HFFc6 (cell line): ENCODE data around the gene ARMC9. TPM values are rescaled to one million over a fixed set of nuclear protein-coding genes. Genes with fewer than 3 reads are reported as not detected.
"Not testable (repeated sequence)": the region's sequence is repeated elsewhere in the genome, so short reads cannot be mapped to it uniquely, and the experiment has no call there.

Experiments
- DNase-seq: peaks from one replicate; pipeline ENCODE4 v3.0.0-alpha.2; 2018
- H3K27ac Mint-ChIP-seq: 2 replicates; pipeline ENCODE4 v1.8.0; 2020; ENCODE audit warnings: mild to moderate bottlenecking, mixed read lengths
- H3K27me3 Mint-ChIP-seq: 2 replicates; pipeline ENCODE4 v1.8.0; 2021; ENCODE audit warnings: mild to moderate bottlenecking, moderate library complexity, mixed read lengths; ENCODE audit not compliant: insufficient read depth
- H3K36me3 Mint-ChIP-seq: 2 replicates; pipeline ENCODE4 v1.8.0; 2021; ENCODE audit warnings: low read depth, mixed read lengths
- H3K4me1 Mint-ChIP-seq: 2 replicates; pipeline ENCODE4 v1.8.0; 2020; ENCODE audit warnings: low read depth, mixed read lengths
- H3K4me3 Mint-ChIP-seq: 2 replicates; pipeline ENCODE4 v1.8.0; 2020; ENCODE audit warnings: mild to moderate bottlenecking, moderate library complexity, mixed read lengths
- H3K9me3 Mint-ChIP-seq: 2 replicates; pipeline ENCODE4 v1.8.0; 2020; ENCODE audit warnings: mild to moderate bottlenecking, mixed read lengths
- CTCF ChIP-seq: fragments of 200-600 bp; sonication (generic); IDR thresholded peaks from 2 replicates; pipeline ENCODE4 v1.5.0; 2021; ENCODE audit warnings: antibody characterized with exemption, mild to moderate bottlenecking
- total RNA-seq, 6 experiments: library from RNA; stranded (reverse); fragmentation: NEBNext Ultra II Directional; extraction: Animal tissue kit (Norgen Biotek cat#: 25700); gene quantifications; 2 replicates in 1 of 6; 3 replicates in 5 of 6; pipeline ENCODE4 v1.2.3, GENCODE V29; 2021

ARMC9 gene
- total RNA-seq, 6 experiments from 2014 or later: 49.3 to 93.2 (median 55.7) TPM

- H3K4me3 Mint-ChIP-seq: no peak overlapping the region
- DNase-seq: no peak
- H3K9me3 Mint-ChIP-seq: no peaks in the 10 kb centered on the region
- TF ChIP-seq CTCF: peak; percentile 42; the same call in 1 of the 2 replicates
- peaks cover 20% of the 10 kb centered on the region for H3K36me3 Mint-ChIP-seq
- H3K4me1 Mint-ChIP-seq: peaks cover 6% of the 10 kb centered on the region
- no peak overlapping the region for H3K27ac Mint-ChIP-seq
- H3K27me3 Mint-ChIP-seq: peaks cover 2% of the 10 kb centered on the region; the same call in 1 of the 2 replicates
Measured at GRCh38 chr2:231245249-231246094, 47.0 kb downstream of the ARMC9 start.

- H3K36me3 Mint-ChIP-seq: peaks cover 22% of the 10 kb centered on the region
- no peak for DNase-seq
- peaks cover 2% of the 10 kb centered on the region; the same call in 1 of the 2 replicates for H3K27me3 Mint-ChIP-seq
- no peak for TF ChIP-seq CTCF
- no peaks in the 10 kb centered on the region for H3K9me3 Mint-ChIP-seq
- no peak overlapping the region for H3K27ac Mint-ChIP-seq
- no peak overlapping the region for H3K4me3 Mint-ChIP-seq
- H3K4me1 Mint-ChIP-seq: peaks cover 10% of the 10 kb centered on the region
Measured at GRCh38 chr2:231246171-231246842, 47.9 kb downstream of the ARMC9 start.

GRCh38 chr2:231250146-231250545 is 51.7 kb downstream of the ARMC9 start:
- Mint-ChIP-seq H3K27me3 (peaks cover 2% of the 10 kb centered on the region; the same call in 1 of the 2 replicates), H3K36me3 (peaks cover 22% of the 10 kb centered on the region), H3K9me3 (no peaks in the 10 kb centered on the region), H3K27ac (peak overlapping the region; percentile 14), H3K4me3 (no peak overlapping the region), H3K4me1 (peaks cover 10% of the 10 kb centered on the region)
- peak; percentile 63 for DNase-seq
- no peak for TF ChIP-seq CTCF

- Mint-ChIP-seq H3K27me3 (peaks cover 2% of the 10 kb centered on the region; the same call in 1 of the 2 replicates), H3K36me3 (peaks cover 22% of the 10 kb centered on the region), H3K4me3 (no peak overlapping the region), H3K4me1 (peaks cover 10% of the 10 kb centered on the region), H3K9me3 (no peaks in the 10 kb centered on the region), H3K27ac (no peak overlapping the region)
- DNase-seq: no peak
- TF ChIP-seq CTCF: no peak
Measured at GRCh38 chr2:231250698-231251097, 52.3 kb downstream of the ARMC9 start.

GRCh38 chr2:231253292-231253691 is 54.9 kb downstream of the ARMC9 start:
- H3K9me3 Mint-ChIP-seq, DNase-seq, H3K4me3 Mint-ChIP-seq, H3K27ac Mint-ChIP-seq, H3K27me3 Mint-ChIP-seq: not testable (repeated sequence)
- Mint-ChIP-seq H3K4me1 (peaks cover 10% of the 10 kb centered on the region), H3K36me3 (peaks cover 11% of the 10 kb centered on the region; the same call in 1 of the 2 replicates)

- no peak for TF ChIP-seq CTCF
- peaks cover 9% of the 10 kb centered on the region for H3K4me1 Mint-ChIP-seq
- no peak for DNase-seq
- H3K9me3 Mint-ChIP-seq: no peaks in the 10 kb centered on the region
- H3K27me3 Mint-ChIP-seq: no peaks in the 10 kb centered on the region; the same call in none of the 2 replicates
- no peak overlapping the region for H3K27ac Mint-ChIP-seq
- peaks cover 20% of the 10 kb centered on the region for H3K36me3 Mint-ChIP-seq
- H3K4me3 Mint-ChIP-seq: no peak overlapping the region
Measured at GRCh38 chr2:231256494-231256893, 58.1 kb downstream of the ARMC9 start.
